Left lobe of liver (tissue), 2 donors: ENCODE measurements around the gene PRKAR2B. TPM values are rescaled to one million over a fixed set of nuclear protein-coding genes. Genes with fewer than 3 reads are reported as not detected.
"Not testable (repeated sequence)": the region's sequence is repeated elsewhere in the genome, so short reads cannot be mapped to it uniquely, and the experiment has no call there.

Source experiments
- ATAC-seq: fragments of 200-7000 bp; cut with Tn5 transposase; one replicate; pipeline ENCODE4 v1.9.1; 2020; ENCODE audit warnings: mild to moderate bottlenecking, moderate library complexity
- DNase-seq: peaks from one replicate; pipeline ENCODE4 v3.0.0-alpha.2; 2020; ENCODE audit warnings: low spot score
- total RNA-seq: library from RNA; stranded (reverse); gene quantifications from one replicate; pipeline ENCODE4 v1.2.1, GENCODE V29; 2021
- donor health status: DM: no; HTN: no; CAD: no; lungs with moderate emphysema.
- donor health status: DM: no; HTN: yes; CAD: no.

Gene PRKAR2B
- total RNA-seq, 1 donor from 2014 or later: 2.0 TPM

GRCh38 chr7:107026166-107026565, 18.3 kb upstream of the PRKAR2B start:
- DNase-seq: no peak
- no peak for ATAC-seq

- DNase-seq (no peak), ATAC-seq (no peak)
Observed at GRCh38 chr7:107027208-107027607, 17.3 kb upstream of the PRKAR2B start.

GRCh38 chr7:107029061-107029763, 15.3 kb upstream of the PRKAR2B start:
- DNase-seq (no peak), ATAC-seq (no peak)

- DNase-seq (no peak), ATAC-seq (no peak)
Observed at GRCh38 chr7:107029764-107030286, 14.7 kb upstream of the PRKAR2B start.

- no peak for DNase-seq
- no peak for ATAC-seq
Observed at GRCh38 chr7:107032050-107032449, 12.5 kb upstream of the PRKAR2B start.

- ATAC-seq: no peak
Observed at GRCh38 chr7:107032720-107033438, 11.6 kb upstream of the PRKAR2B start.

GRCh38 chr7:107034553-107034952, 10.0 kb upstream of the PRKAR2B start:
- DNase-seq (no peak), ATAC-seq (no peak)

More at GRCh38 chr7:107032720-107033438, 11.6 kb upstream of the PRKAR2B start:
- DNase-seq: no peak

GRCh38 chr7:107035446-107035845, 9.1 kb upstream of the PRKAR2B start:
- ATAC-seq (no peak), DNase-seq (no peak)

- ATAC-seq: no peak
Observed at GRCh38 chr7:107036535-107036934, 8.0 kb upstream of the PRKAR2B start.

GRCh38 chr7:107037717-107038603, 6.5 kb upstream of the PRKAR2B start:
- DNase-seq: no peak
- no peak for ATAC-seq

More at GRCh38 chr7:107036535-107036934, 8.0 kb upstream of the PRKAR2B start:
- DNase-seq: no peak

- ATAC-seq (no peak), DNase-seq (no peak)
Observed at GRCh38 chr7:107039199-107039900, 5.2 kb upstream of the PRKAR2B start.

GRCh38 chr7:107041097-107041496, 3.4 kb upstream of the PRKAR2B start:
- no peak for DNase-seq
- no peak for ATAC-seq

GRCh38 chr7:107041764-107042163, 2.7 kb upstream of the PRKAR2B start:
- not testable (repeated sequence) for DNase-seq, ATAC-seq

- not testable (repeated sequence) for ATAC-seq, DNase-seq
Observed at GRCh38 chr7:107042326-107042910, 2.1 kb upstream of the PRKAR2B start.

GRCh38 chr7:107043491-107043890, 1.0 kb upstream of the PRKAR2B start:
- no peak for ATAC-seq

GRCh38 chr7:107043921-107044346, 571 bp upstream of the PRKAR2B start:
- no peak for ATAC-seq

More at GRCh38 chr7:107043491-107043890, 1.0 kb upstream of the PRKAR2B start:
- no peak for DNase-seq

GRCh38 chr7:107045195-107045960, 873 bp downstream of the PRKAR2B start:
- DNase-seq: no peak
- ATAC-seq: no peak

More at GRCh38 chr7:107043921-107044346, 571 bp upstream of the PRKAR2B start:
- DNase-seq: no peak

- no peak for DNase-seq
- ATAC-seq: no peak
Observed at GRCh38 chr7:107045980-107046379, 1.5 kb downstream of the PRKAR2B start.
